Mononuclear cell (primary cell): ENCODE results near the gene OSMR. TPM values are rescaled to one million over a fixed set of nuclear protein-coding genes. Genes with fewer than 3 reads are reported as not detected.

Experiments used
- H3K27me3 ChIP-seq: 2 replicates; pipeline ENCODE4 v1.6.0; 2011; ENCODE audit warnings: low read length, control low read depth; ENCODE audit not compliant: insufficient read depth
- H3K4me1 ChIP-seq: 2 replicates; pipeline ENCODE4 v1.5.1; 2011; ENCODE audit warnings: mild to moderate bottlenecking, low read length, control low read depth; ENCODE audit not compliant: insufficient read depth
- H3K4me3 ChIP-seq: 2 replicates; pipeline ENCODE4 v1.5.1; 2011; ENCODE audit warnings: mild to moderate bottlenecking, low read length, moderate library complexity
- H3K9me3 ChIP-seq: 2 replicates; pipeline ENCODE4 v1.5.1; 2011; ENCODE audit warnings: low read depth, mild to moderate bottlenecking, control low read depth, low read length
- total RNA-seq: library from RNA; depleted of rRNA; stranded (reverse); fragments of >200 nt; gene quantifications from one replicate; pipeline ENCODE4 v1.2.3, GENCODE V29; 2012

OSMR gene
- total RNA-seq, 1 donor = not detected

GRCh38 chr5:38916802-38917201 is 71.0 kb downstream of the OSMR start:
- Histone ChIP-seq H3K27me3 (peaks cover 16% of the 10 kb centered on the region), H3K4me3 (no peak overlapping the region), H3K9me3 (no peaks in the 10 kb centered on the region), H3K4me1 (no peaks in the 10 kb centered on the region)

- no peaks in the 10 kb centered on the region for H3K9me3 ChIP-seq
- H3K4me3 ChIP-seq = no peak overlapping the region
- no peaks in the 10 kb centered on the region for H3K4me1 ChIP-seq
- H3K27me3 ChIP-seq = peaks cover 22% of the 10 kb centered on the region
Observed at GRCh38 chr5:38921174-38921573, 75.4 kb downstream of the OSMR start.

- Histone ChIP-seq H3K4me1 (no peaks in the 10 kb centered on the region), H3K27me3 (peaks cover 22% of the 10 kb centered on the region), H3K4me3 (no peak overlapping the region), H3K9me3 (no peaks in the 10 kb centered on the region)
Observed at GRCh38 chr5:38922199-38922598, 76.4 kb downstream of the OSMR start.

- H3K4me3 ChIP-seq = no peak overlapping the region
- peaks cover 17% of the 10 kb centered on the region for H3K27me3 ChIP-seq
- H3K4me1 ChIP-seq = no peaks in the 10 kb centered on the region
Observed at GRCh38 chr5:38923661-38924451, 78.0 kb downstream of the OSMR start.

GRCh38 chr5:38925154-38925925 is 79.5 kb downstream of the OSMR start:
- H3K9me3 ChIP-seq = no peaks in the 10 kb centered on the region
- no peak overlapping the region for H3K4me3 ChIP-seq
- no peaks in the 10 kb centered on the region for H3K4me1 ChIP-seq
- peaks cover 13% of the 10 kb centered on the region for H3K27me3 ChIP-seq

More at GRCh38 chr5:38923661-38924451, 78.0 kb downstream of the OSMR start:
- H3K9me3 ChIP-seq = no peaks in the 10 kb centered on the region

- Histone ChIP-seq H3K27me3 (peaks cover 10% of the 10 kb centered on the region), H3K4me1 (no peaks in the 10 kb centered on the region), H3K4me3 (no peak overlapping the region), H3K9me3 (no peaks in the 10 kb centered on the region)
Observed at GRCh38 chr5:38926121-38926520, 80.3 kb downstream of the OSMR start.

- no peaks in the 10 kb centered on the region for H3K9me3 ChIP-seq
- H3K4me1 ChIP-seq = no peaks in the 10 kb centered on the region
- peaks cover 6% of the 10 kb centered on the region for H3K27me3 ChIP-seq
- no peak overlapping the region for H3K4me3 ChIP-seq
Observed at GRCh38 chr5:38927470-38927869, 81.7 kb downstream of the OSMR start.

GRCh38 chr5:38929838-38930237 is 84.0 kb downstream of the OSMR start:
- Histone ChIP-seq H3K9me3 (no peaks in the 10 kb centered on the region), H3K27me3 (peaks cover 4% of the 10 kb centered on the region), H3K4me3 (no peak overlapping the region), H3K4me1 (no peaks in the 10 kb centered on the region)

GRCh38 chr5:38931731-38932130 is 85.9 kb downstream of the OSMR start:
- Histone ChIP-seq H3K9me3 (no peaks in the 10 kb centered on the region), H3K27me3 (no peaks in the 10 kb centered on the region), H3K4me1 (no peaks in the 10 kb centered on the region), H3K4me3 (no peak overlapping the region)

GRCh38 chr5:38932854-38933408 is 87.1 kb downstream of the OSMR start:
- no peaks in the 10 kb centered on the region for H3K9me3 ChIP-seq
- no peaks in the 10 kb centered on the region for H3K4me1 ChIP-seq
- H3K4me3 ChIP-seq = no peak overlapping the region
- H3K27me3 ChIP-seq = no peaks in the 10 kb centered on the region

GRCh38 chr5:38935437-38935836 is 89.6 kb downstream of the OSMR start:
- H3K9me3 ChIP-seq = no peaks in the 10 kb centered on the region
- no peaks in the 10 kb centered on the region for H3K4me1 ChIP-seq
- no peak overlapping the region for H3K4me3 ChIP-seq
- H3K27me3 ChIP-seq = no peaks in the 10 kb centered on the region

- Histone ChIP-seq H3K27me3 (no peaks in the 10 kb centered on the region), H3K4me3 (no peak overlapping the region), H3K4me1 (no peaks in the 10 kb centered on the region), H3K9me3 (no peaks in the 10 kb centered on the region)
Observed at GRCh38 chr5:38936269-38936668, 90.5 kb downstream of the OSMR start.

- Histone ChIP-seq H3K4me1 (no peaks in the 10 kb centered on the region), H3K4me3 (no peak overlapping the region), H3K9me3 (no peaks in the 10 kb centered on the region), H3K27me3 (no peaks in the 10 kb centered on the region)
Observed at GRCh38 chr5:38938424-38938823, 92.6 kb downstream of the OSMR start.

- Histone ChIP-seq H3K9me3 (no peaks in the 10 kb centered on the region), H3K27me3 (no peaks in the 10 kb centered on the region), H3K4me3 (no peak overlapping the region), H3K4me1 (no peaks in the 10 kb centered on the region)
Observed at GRCh38 chr5:38938973-38939372, 93.2 kb downstream of the OSMR start.

GRCh38 chr5:38940230-38940858 is 94.5 kb downstream of the OSMR start:
- no peaks in the 10 kb centered on the region for H3K4me1 ChIP-seq
- no peaks in the 10 kb centered on the region for H3K9me3 ChIP-seq
- H3K27me3 ChIP-seq = no peaks in the 10 kb centered on the region
- H3K4me3 ChIP-seq = no peak overlapping the region
